ENCODE measurements around the gene FXYD3. TPM values are rescaled to one million over a fixed set of nuclear protein-coding genes. Genes with fewer than 3 reads are reported as not detected.
A peak's percentile ranks its signal among the peaks of the same experiment; 100 is the strongest.

Gene FXYD3
- total and polyA plus RNA-seq, 2 donors: 22.8 to 175 TPM

GRCh38 chr19:35167251-35168119, 51.9 kb downstream of the FXYD3 start:
- Histone ChIP-seq H3K4me1 (ENCODE audit: control insufficient read depth in 2 of 2, insufficient read depth in 2 of 2, low read length in 2 of 2) (peaks cover 0 to 6% of the 10 kb centered on the region in 2 donors), H3K27me3 (ENCODE audit: control insufficient read depth in 2 of 2, insufficient read depth in 1 of 2, low read length in 1 of 2) (no peaks in the 10 kb centered on the region), H3K4me3 (ENCODE audit: low read length in 2 of 2) (no peak overlapping the region), H3K36me3 (ENCODE audit: control insufficient read depth in 2 of 2, insufficient read depth in 2 of 2, low read length in 1 of 2) (peaks cover 28 to 35% of the 10 kb centered on the region in 2 donors), H3K27ac (ENCODE audit: low read depth in 1 of 2, low read length in 1 of 2) (peak overlapping the region in 1 of 2 donors; percentile 47), H3K9me3 (ENCODE audit: control insufficient read depth in 2 of 2, insufficient read depth in 1 of 2, low read length in 1 of 2) (peaks cover 3 to 15% of the 10 kb centered on the region in 2 donors)
- 50% methylated on average over 5 of the region's 5 CpGs for WGBS
- peak in 1 of 9 donors; percentile 20 for DNase-seq (ENCODE audit: low read depth in 6 of 9, low spot score in 9 of 9)

DNA sequence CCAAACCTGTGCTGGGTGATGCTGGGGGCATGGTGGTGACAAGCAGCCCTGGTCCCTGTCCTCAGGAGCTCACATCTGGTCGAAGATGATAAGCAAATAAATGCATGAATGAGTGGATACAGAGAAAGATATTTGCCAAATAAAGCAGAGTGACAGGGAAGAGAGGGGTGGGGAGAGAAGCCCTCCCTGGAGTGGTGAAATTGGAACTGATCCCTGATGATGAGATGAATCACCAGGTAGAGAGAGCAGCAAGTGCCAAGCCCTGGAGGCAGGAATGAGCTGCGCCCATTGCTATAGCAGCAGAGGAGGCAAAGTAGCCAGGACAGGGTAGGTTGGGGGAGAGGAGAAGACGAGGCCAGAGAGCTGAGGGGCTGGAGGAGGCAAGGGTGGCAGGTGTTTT, 52.6 kb downstream of the FXYD3 start:
- H3K4me1 ChIP-seq (ENCODE audit: control insufficient read depth in 2 of 2, insufficient read depth in 2 of 2, low read length in 2 of 2): peaks cover 0 to 6% of the 10 kb centered on the region in 2 donors
- 79% methylated on average over 3 of the region's 3 CpGs for WGBS
- no peak overlapping the region for H3K4me3 ChIP-seq (ENCODE audit: low read length in 2 of 2)
- peaks cover 23 to 35% of the 10 kb centered on the region in 2 donors for H3K36me3 ChIP-seq (ENCODE audit: control insufficient read depth in 2 of 2, insufficient read depth in 2 of 2, low read length in 1 of 2)
- no peaks in the 10 kb centered on the region for H3K27me3 ChIP-seq (ENCODE audit: control insufficient read depth in 2 of 2, insufficient read depth in 1 of 2, low read length in 1 of 2)
- H3K27ac ChIP-seq (ENCODE audit: low read depth in 1 of 2, low read length in 1 of 2): no peak overlapping the region
- peaks cover 3 to 20% of the 10 kb centered on the region in 2 donors for H3K9me3 ChIP-seq (ENCODE audit: control insufficient read depth in 2 of 2, insufficient read depth in 1 of 2, low read length in 1 of 2)
- no peak for DNase-seq (ENCODE audit: low read depth in 6 of 9, low spot score in 9 of 9)

GRCh38 chr19:35169221-35169995, 53.8 kb downstream of the FXYD3 start:
- DNase-seq (ENCODE audit: low read depth in 6 of 9, low spot score in 9 of 9): no peak
- 87% methylated on average over 18 of the region's 18 CpGs for WGBS
- Histone ChIP-seq H3K27me3 (ENCODE audit: control insufficient read depth in 2 of 2, insufficient read depth in 1 of 2, low read length in 1 of 2) (no peaks in the 10 kb centered on the region), H3K9me3 (ENCODE audit: control insufficient read depth in 2 of 2, insufficient read depth in 1 of 2, low read length in 1 of 2) (peaks cover 3 to 20% of the 10 kb centered on the region in 2 donors), H3K4me3 (ENCODE audit: low read length in 2 of 2) (no peak overlapping the region), H3K27ac (ENCODE audit: low read depth in 1 of 2, low read length in 1 of 2) (no peak overlapping the region), H3K4me1 (ENCODE audit: control insufficient read depth in 2 of 2, insufficient read depth in 2 of 2, low read length in 2 of 2) (peaks cover 0 to 6% of the 10 kb centered on the region in 2 donors), H3K36me3 (ENCODE audit: control insufficient read depth in 2 of 2, insufficient read depth in 2 of 2, low read length in 1 of 2) (peaks cover 14 to 26% of the 10 kb centered on the region in 2 donors)

GRCh38 chr19:35170359-35171061, 54.9 kb downstream of the FXYD3 start:
- peaks cover 9 to 20% of the 10 kb centered on the region in 2 donors for H3K36me3 ChIP-seq (ENCODE audit: control insufficient read depth in 2 of 2, insufficient read depth in 2 of 2, low read length in 1 of 2)
- H3K27ac ChIP-seq (ENCODE audit: low read depth in 1 of 2, low read length in 1 of 2): no peak overlapping the region
- no peak for DNase-seq (ENCODE audit: low read depth in 6 of 9, low spot score in 9 of 9)
- H3K4me3 ChIP-seq (ENCODE audit: low read length in 2 of 2): no peak overlapping the region
- H3K4me1 ChIP-seq (ENCODE audit: control insufficient read depth in 2 of 2, insufficient read depth in 2 of 2, low read length in 2 of 2): peaks cover 0 to 6% of the 10 kb centered on the region in 2 donors
- H3K9me3 ChIP-seq (ENCODE audit: control insufficient read depth in 2 of 2, insufficient read depth in 1 of 2, low read length in 1 of 2): peaks cover 3 to 20% of the 10 kb centered on the region in 2 donors
- 92% methylated on average over 7 of the region's 7 CpGs for WGBS
- no peaks in the 10 kb centered on the region for H3K27me3 ChIP-seq (ENCODE audit: control insufficient read depth in 2 of 2, insufficient read depth in 1 of 2, low read length in 1 of 2)

DNA sequence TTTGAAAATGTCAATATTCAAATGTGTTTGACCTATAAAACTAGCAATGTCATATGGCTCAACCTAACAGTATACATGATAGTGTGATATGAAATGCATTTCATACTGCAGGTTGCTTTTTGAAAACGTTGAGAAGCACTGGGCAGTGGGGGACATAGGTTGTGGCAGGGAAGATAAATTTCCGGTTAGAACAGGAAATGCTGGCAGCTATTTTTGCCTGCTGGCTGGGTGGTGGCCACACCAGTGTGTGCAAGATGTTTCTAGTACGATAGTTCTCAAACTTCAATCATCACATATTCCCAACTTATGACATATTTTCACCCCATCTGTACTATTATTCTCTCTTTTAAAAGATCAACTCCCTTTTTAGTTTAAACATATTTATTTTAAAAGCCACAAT, 56.1 kb downstream of the FXYD3 start:
- Histone ChIP-seq H3K9me3 (ENCODE audit: control insufficient read depth in 2 of 2, insufficient read depth in 1 of 2, low read length in 1 of 2) (peaks cover 0 to 7% of the 10 kb centered on the region in 2 donors), H3K4me1 (ENCODE audit: control insufficient read depth in 2 of 2, insufficient read depth in 2 of 2, low read length in 2 of 2) (peaks cover 0 to 6% of the 10 kb centered on the region in 2 donors), H3K36me3 (ENCODE audit: control insufficient read depth in 2 of 2, insufficient read depth in 2 of 2, low read length in 1 of 2) (peaks cover 0 to 9% of the 10 kb centered on the region in 2 donors), H3K27ac (ENCODE audit: low read depth in 1 of 2, low read length in 1 of 2) (no peak overlapping the region), H3K4me3 (ENCODE audit: low read length in 2 of 2) (no peak overlapping the region), H3K27me3 (ENCODE audit: control insufficient read depth in 2 of 2, insufficient read depth in 1 of 2, low read length in 1 of 2) (no peaks in the 10 kb centered on the region)
- WGBS: 32% methylated on average over 3 of the region's 3 CpGs
- no peak for DNase-seq (ENCODE audit: low read depth in 6 of 9, low spot score in 9 of 9)

Other genes starting within 250 kb of the FXYD3 start
- gene ZNF30, start 188.9 kb upstream of the FXYD3 start, total RNA-seq: 2.5 TPM
- 3.9 TPM for gene ZNF30, start 188.9 kb upstream of the FXYD3 start, polyA plus RNA-seq
- gene ZNF792, start 151.6 kb upstream of the FXYD3 start, total RNA-seq: 5.4 TPM
- 2.6 TPM for gene ZNF792, start 151.6 kb upstream of the FXYD3 start, polyA plus RNA-seq
- 18.7 TPM for gene GRAMD1A, start 115.5 kb upstream of the FXYD3 start, total RNA-seq
- 51.9 TPM for gene GRAMD1A, start 115.5 kb upstream of the FXYD3 start, polyA plus RNA-seq
- 0.28 TPM for gene SCN1B, start 85.4 kb upstream of the FXYD3 start, total RNA-seq
- gene SCN1B, start 85.4 kb upstream of the FXYD3 start, polyA plus RNA-seq: 3.4 TPM
- 0.66 TPM for gene HPN, start 74.1 kb upstream of the FXYD3 start, total RNA-seq
- gene HPN, start 74.1 kb upstream of the FXYD3 start, polyA plus RNA-seq: 0.82 TPM
- gene LGI4, start 19.2 kb downstream of the FXYD3 start, total RNA-seq: 0.52 TPM
- gene LGI4, start 19.2 kb downstream of the FXYD3 start, polyA plus RNA-seq: 9.8 TPM
- 3.2 TPM for gene FXYD1, start 23.0 kb downstream of the FXYD3 start, total RNA-seq
- gene FXYD1, start 23.0 kb downstream of the FXYD3 start, polyA plus RNA-seq: 17.1 TPM
- not detected for gene FXYD7, start 27.4 kb downstream of the FXYD3 start, total RNA-seq
- 1.9 TPM for gene FXYD7, start 27.4 kb downstream of the FXYD3 start, polyA plus RNA-seq
- gene FXYD5, start 38.9 kb downstream of the FXYD3 start, total RNA-seq: 42.6 TPM
- gene FXYD5, start 38.9 kb downstream of the FXYD3 start, polyA plus RNA-seq: 136 TPM
- gene FAM187B, start 112.9 kb downstream of the FXYD3 start, total RNA-seq: not detected
- gene FAM187B, start 112.9 kb downstream of the FXYD3 start, polyA plus RNA-seq: 0.09 TPM
- 5.7 TPM for gene LSR, start 133.2 kb downstream of the FXYD3 start, total RNA-seq
- 20.1 TPM for gene LSR, start 133.2 kb downstream of the FXYD3 start, polyA plus RNA-seq
- gene USF2, start 153.1 kb downstream of the FXYD3 start, total RNA-seq: 58.8 TPM
- gene USF2, start 153.1 kb downstream of the FXYD3 start, polyA plus RNA-seq: 151 TPM
- 0.24 TPM for gene HAMP, start 166.7 kb downstream of the FXYD3 start, total RNA-seq
- gene HAMP, start 166.7 kb downstream of the FXYD3 start, polyA plus RNA-seq: 6.8 TPM
- gene MAG, start 176.3 kb downstream of the FXYD3 start, total RNA-seq: 0.09 TPM
- 0.41 TPM for gene MAG, start 176.3 kb downstream of the FXYD3 start, polyA plus RNA-seq
- gene CD22, start 213.4 kb downstream of the FXYD3 start, total RNA-seq: 1.7 TPM
- 12.3 TPM for gene CD22, start 213.4 kb downstream of the FXYD3 start, polyA plus RNA-seq
- 0.05 TPM for gene FFAR1, start 232.1 kb downstream of the FXYD3 start, total RNA-seq
- gene FFAR1, start 232.1 kb downstream of the FXYD3 start, polyA plus RNA-seq: 0.05 TPM
- 0.33 TPM for gene FFAR3, start 242.6 kb downstream of the FXYD3 start, total RNA-seq
- gene FFAR3, start 242.6 kb downstream of the FXYD3 start, polyA plus RNA-seq: 0.41 TPM

All from thymus (tissue), 11 donors.